ENCODE data around the gene MIOS.

The MIOS gene

DNA sequence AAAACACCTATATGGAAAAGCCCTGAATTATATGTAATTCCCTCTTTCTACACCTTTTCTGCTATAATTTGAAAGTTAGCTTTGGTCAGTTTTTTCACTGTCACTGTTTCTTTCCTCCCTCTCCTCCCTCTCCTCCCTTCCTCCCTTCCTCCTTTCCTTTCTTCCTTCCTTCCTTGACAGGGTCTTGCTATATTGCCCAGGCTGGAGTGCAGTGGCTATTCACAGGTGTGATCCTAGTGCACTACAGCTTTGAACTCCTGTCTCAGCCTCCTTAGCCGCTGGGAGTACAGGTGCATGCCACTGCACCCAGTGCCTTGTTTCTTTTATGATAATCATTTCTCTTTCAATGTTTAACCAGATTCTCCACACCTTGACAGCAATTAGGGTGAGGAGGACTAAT is 51.7 kb downstream of the MIOS start:
- TF ChIP-seq, protein P1, sequence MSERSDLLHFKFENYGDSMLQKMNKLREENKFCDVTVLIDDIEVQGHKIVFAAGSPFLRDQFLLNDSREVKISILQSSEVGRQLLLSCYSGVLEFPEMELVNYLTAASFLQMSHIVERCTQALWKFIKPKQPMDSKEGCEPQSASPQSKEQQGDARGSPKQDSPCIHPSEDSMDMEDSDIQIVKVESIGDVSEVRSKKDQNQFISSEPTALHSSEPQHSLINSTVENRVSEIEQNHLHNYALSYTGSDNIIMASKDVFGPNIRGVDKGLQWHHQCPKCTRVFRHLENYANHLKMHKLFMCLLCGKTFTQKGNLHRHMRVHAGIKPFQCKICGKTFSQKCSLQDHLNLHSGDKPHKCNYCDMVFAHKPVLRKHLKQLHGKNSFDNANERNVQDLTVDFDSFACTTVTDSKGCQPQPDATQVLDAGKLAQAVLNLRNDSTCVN (tag by site-specific recombination; optimal IDR thresholded peaks at IDR 0.05) = no peak
- TF ChIP-seq KLF8 (tag by site-specific recombination; IDR thresholded peaks at IDR 0.05) (no peak), ZNF354C (tag by site-specific recombination; IDR thresholded peaks at IDR 0.05; ENCODE audit: borderline replicate concordance, low read depth) (no peak), ZNF248 (tag by site-specific recombination; IDR thresholded peaks at IDR 0.05) (no peak), ZNF629 (tag by site-specific recombination; IDR thresholded peaks at IDR 0.05) (no peak), ZNF426 (tag by site-specific recombination; IDR thresholded peaks at IDR 0.05) (no peak), TRIM28 (IDR thresholded peaks at IDR 0.05; ENCODE audit: borderline replicate concordance, low read length) (no peak), ZNF707 (tag by site-specific recombination; IDR thresholded peaks at IDR 0.05) (no peak), ZNF223 (tag by site-specific recombination; IDR thresholded peaks at IDR 0.05) (no peak), ZNF433 (tag by site-specific recombination; IDR thresholded peaks at IDR 0.05; ENCODE audit: low read depth) (no peak)
- TF ChIP-seq, protein P2, sequence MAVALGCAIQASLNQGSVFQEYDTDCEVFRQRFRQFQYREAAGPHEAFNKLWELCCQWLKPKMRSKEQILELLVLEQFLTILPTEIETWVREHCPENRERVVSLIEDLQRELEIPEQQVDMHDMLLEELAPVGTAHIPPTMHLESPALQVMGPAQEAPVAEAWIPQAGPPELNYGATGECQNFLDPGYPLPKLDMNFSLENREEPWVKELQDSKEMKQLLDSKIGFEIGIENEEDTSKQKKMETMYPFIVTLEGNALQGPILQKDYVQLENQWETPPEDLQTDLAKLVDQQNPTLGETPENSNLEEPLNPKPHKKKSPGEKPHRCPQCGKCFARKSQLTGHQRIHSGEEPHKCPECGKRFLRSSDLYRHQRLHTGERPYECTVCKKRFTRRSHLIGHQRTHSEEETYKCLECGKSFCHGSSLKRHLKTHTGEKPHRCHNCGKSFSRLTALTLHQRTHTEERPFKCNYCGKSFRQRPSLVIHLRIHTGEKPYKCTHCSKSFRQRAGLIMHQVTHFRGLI (tag by site-specific recombination; IDR thresholded peaks at IDR 0.05) = no peak
- no peak overlapping the region for H3K27ac ChIP-seq (ENCODE audit: extremely low read depth, low read depth, low read length)
- H3K4me3 ChIP-seq (ENCODE audit: low read depth, low read length) = no peak overlapping the region
- no peaks in the 10 kb centered on the region for H3K4me1 ChIP-seq (ENCODE audit: control insufficient read depth, insufficient read depth, low read length)
- ChIA-PET POLR2A (no interaction called here), CTCF (no interaction called here)
- H3K36me3 ChIP-seq (ENCODE audit: control insufficient read depth in 2 of 2, insufficient read depth in 1 of 2, low read length in 2 of 2) = no peaks in the 10 kb centered on the region
- H3K9me3 ChIP-seq (ENCODE audit: control insufficient read depth, insufficient read depth, low read depth, low read length) = no peaks in the 10 kb centered on the region

DNA sequence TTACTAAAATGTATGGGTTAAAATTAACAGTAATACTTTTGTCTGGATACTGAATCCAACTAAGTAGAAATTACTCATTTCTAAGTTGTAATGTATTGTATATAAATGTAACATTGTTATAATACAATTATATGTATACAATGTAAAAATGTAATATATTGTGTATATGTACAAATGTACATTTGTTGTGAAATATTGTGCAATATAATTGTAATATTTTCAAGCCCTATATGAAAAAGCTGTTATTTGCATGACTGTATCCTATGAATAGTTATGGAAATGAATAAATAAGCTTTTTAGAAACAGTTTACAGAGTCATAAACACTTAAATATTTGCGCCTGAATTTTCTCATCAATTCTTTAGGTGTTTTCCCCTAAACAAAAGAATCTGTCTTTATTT is 53.6 kb downstream of the MIOS start:
- Histone ChIP-seq H3K4me1 (ENCODE audit: control insufficient read depth, insufficient read depth, low read length) (no peaks in the 10 kb centered on the region), H3K36me3 (ENCODE audit: control insufficient read depth in 2 of 2, insufficient read depth in 1 of 2, low read length in 2 of 2) (no peaks in the 10 kb centered on the region), H3K27ac (ENCODE audit: extremely low read depth, low read depth, low read length) (no peak overlapping the region), H3K9me3 (ENCODE audit: control insufficient read depth, insufficient read depth, low read depth, low read length) (no peaks in the 10 kb centered on the region), H3K4me3 (ENCODE audit: low read depth, low read length) (no peak overlapping the region)
- ChIA-PET POLR2A (no interaction called here), CTCF (interaction anchor here (0.8 kb wide), 1 partner anchor 169 kb away, joined by 4 read pairs; no protein-coding TSS in a partner anchor)
- no peak for TF ChIP-seq ZNF707 (tag by site-specific recombination; IDR thresholded peaks at IDR 0.05)
- TF ChIP-seq, protein P3, sequence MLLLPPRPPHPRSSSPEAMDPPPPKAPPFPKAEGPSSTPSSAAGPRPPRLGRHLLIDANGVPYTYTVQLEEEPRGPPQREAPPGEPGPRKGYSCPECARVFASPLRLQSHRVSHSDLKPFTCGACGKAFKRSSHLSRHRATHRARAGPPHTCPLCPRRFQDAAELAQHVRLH (tag by site-specific recombination; IDR thresholded peaks at IDR 0.05) = no peak
- TF ChIP-seq ZSCAN16 (tag by site-specific recombination; IDR thresholded peaks at IDR 0.05) = no peak
- no peak for TF ChIP-seq WT1 (tag by site-specific recombination; IDR thresholded peaks at IDR 0.05)
- TF ChIP-seq ZNF501 (tag by site-specific recombination; IDR thresholded peaks at IDR 0.05) = no peak
- no peak for TF ChIP-seq ZNF621 (tag by site-specific recombination; IDR thresholded peaks at IDR 0.05)
- TF ChIP-seq, protein P4, sequence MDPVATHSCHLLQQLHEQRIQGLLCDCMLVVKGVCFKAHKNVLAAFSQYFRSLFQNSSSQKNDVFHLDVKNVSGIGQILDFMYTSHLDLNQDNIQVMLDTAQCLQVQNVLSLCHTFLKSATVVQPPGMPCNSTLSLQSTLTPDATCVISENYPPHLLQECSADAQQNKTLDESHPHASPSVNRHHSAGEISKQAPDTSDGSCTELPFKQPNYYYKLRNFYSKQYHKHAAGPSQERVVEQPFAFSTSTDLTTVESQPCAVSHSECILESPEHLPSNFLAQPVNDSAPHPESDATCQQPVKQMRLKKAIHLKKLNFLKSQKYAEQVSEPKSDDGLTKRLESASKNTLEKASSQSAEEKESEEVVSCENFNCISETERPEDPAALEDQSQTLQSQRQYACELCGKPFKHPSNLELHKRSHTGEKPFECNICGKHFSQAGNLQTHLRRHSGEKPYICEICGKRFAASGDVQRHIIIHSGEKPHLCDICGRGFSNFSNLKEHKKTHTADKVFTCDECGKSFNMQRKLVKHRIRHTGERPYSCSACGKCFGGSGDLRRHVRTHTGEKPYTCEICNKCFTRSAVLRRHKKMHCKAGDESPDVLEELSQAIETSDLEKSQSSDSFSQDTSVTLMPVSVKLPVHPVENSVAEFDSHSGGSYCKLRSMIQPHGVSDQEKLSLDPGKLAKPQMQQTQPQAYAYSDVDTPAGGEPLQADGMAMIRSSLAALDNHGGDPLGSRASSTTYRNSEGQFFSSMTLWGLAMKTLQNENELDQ (tag by site-specific recombination; IDR thresholded peaks at IDR 0.05; ENCODE audit: low read depth) = no peak

DNA sequence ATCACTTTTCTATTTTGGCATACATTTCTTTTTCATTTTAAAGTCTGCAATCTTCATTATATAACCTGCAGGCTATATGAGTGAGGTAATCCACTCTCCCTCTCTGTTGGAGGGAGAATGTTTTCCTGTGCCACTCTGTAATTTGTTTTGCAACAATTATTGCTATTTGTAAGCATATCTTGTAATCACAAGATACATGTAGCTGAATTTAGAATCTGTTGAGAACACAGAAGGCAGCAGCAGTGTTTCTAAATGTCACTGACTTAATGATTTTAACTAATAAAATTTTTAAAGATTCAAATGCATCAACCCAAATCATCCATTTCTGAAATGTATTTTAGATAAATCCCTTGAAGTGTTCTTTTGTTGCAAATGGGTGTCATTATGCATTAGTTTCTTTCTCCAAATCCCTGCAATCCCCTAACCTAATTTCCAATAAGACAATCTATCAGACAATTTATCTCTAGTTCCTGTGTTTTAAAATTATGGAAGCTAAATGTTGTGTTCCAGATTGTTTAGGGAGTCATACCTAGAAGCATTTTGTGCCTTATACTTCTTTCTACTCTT is 54.0 kb downstream of the MIOS start:
- Histone ChIP-seq H3K4me1 (ENCODE audit: control insufficient read depth, insufficient read depth, low read length) (no peaks in the 10 kb centered on the region), H3K36me3 (ENCODE audit: control insufficient read depth in 2 of 2, insufficient read depth in 1 of 2, low read length in 2 of 2) (no peaks in the 10 kb centered on the region), H3K9me3 (ENCODE audit: control insufficient read depth, insufficient read depth, low read depth, low read length) (no peaks in the 10 kb centered on the region), H3K27ac (ENCODE audit: extremely low read depth, low read depth, low read length) (no peak overlapping the region), H3K4me3 (ENCODE audit: low read depth, low read length) (no peak overlapping the region)
- ChIA-PET POLR2A (no interaction called here), CTCF (no interaction called here)
- TF ChIP-seq ZBTB1 (tag by site-specific recombination; IDR thresholded peaks at IDR 0.05) (no peak), ZNF416 (tag by site-specific recombination; IDR thresholded peaks at IDR 0.05) (no peak), ZNF624 (tag by site-specific recombination; IDR thresholded peaks at IDR 0.05) (no peak), ZNF157 (tag by site-specific recombination; IDR thresholded peaks at IDR 0.05) (no peak), ZNF302 (tag by site-specific recombination; IDR thresholded peaks at IDR 0.05; ENCODE audit: low read depth) (no peak), SALL2 (tag by site-specific recombination; IDR thresholded peaks at IDR 0.05; ENCODE audit: borderline replicate concordance) (no peak), SCRT1 (tag by site-specific recombination; IDR thresholded peaks at IDR 0.05; ENCODE audit: borderline replicate concordance) (no peak), ZNF473 (tag by site-specific recombination; IDR thresholded peaks at IDR 0.05) (no peak)
- TF ChIP-seq, protein P3 (tag by site-specific recombination; IDR thresholded peaks at IDR 0.05) = no peak
- TF ChIP-seq, protein P5, sequence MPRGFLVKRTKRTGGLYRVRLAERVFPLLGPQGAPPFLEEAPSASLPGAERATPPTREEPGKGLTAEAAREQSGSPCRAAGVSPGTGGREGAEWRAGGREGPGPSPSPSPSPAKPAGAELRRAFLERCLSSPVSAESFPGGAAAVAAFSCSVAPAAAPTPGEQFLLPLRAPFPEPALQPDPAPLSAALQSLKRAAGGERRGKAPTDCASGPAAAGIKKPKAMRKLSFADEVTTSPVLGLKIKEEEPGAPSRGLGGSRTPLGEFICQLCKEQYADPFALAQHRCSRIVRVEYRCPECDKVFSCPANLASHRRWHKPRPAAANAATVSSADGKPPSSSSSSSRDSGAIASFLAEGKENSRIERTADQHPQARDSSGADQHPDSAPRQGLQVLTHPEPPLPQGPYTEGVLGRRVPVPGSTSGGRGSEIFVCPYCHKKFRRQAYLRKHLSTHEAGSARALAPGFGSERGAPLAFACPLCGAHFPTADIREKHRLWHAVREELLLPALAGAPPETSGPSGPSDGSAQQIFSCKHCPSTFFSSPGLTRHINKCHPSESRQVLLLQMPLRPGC (tag by site-specific recombination; IDR thresholded peaks at IDR 0.05) = no peak
